Smooth muscle cell (in vitro differentiated cells): ENCODE measurements around the gene USP4. TPM values are rescaled to one million over a fixed set of nuclear protein-coding genes. Genes with fewer than 3 reads are reported as not detected.

ENCODE experiments used
- DNase-seq: peaks from one replicate; lab custom pipeline; 2025; ENCODE audit not compliant: unreplicated experiment; lab: John Stamatoyannopoulos, UW
- H2AFZ ChIP-seq: fragments of 200-600 bp; sonication (generic); 2 replicates; pipeline ENCODE4 v1.6.0; 2016; ENCODE audit warnings: antibody characterized with exemption, low read depth, mild to moderate bottlenecking
- H3F3A ChIP-seq: fragments of 200-600 bp; sonication (generic); 2 replicates; pipeline ENCODE4 v1.6.0; 2017; ENCODE audit warnings: antibody characterized with exemption, low read depth
- H3K27ac ChIP-seq: fragments of 200-600 bp; sonication (generic); 2 replicates; pipeline ENCODE4 v1.5.1; 2016; ENCODE audit warnings: low read depth, mild to moderate bottlenecking
- H3K27me3 ChIP-seq: fragments of 200-600 bp; sonication (generic); 2 replicates; pipeline ENCODE4 v1.6.1; 2016; ENCODE audit warnings: low read depth, mild to moderate bottlenecking
- H3K36me3 ChIP-seq: fragments of 200-600 bp; sonication (generic); 2 replicates; pipeline ENCODE4 v1.5.1; 2016; ENCODE audit warnings: low read depth
- H3K4me1 ChIP-seq: fragments of 200-600 bp; sonication (generic); 2 replicates; pipeline ENCODE4 v1.5.1; 2016; ENCODE audit warnings: low read depth
- H3K4me2 ChIP-seq: fragments of 200-600 bp; sonication (generic); 2 replicates; pipeline ENCODE4 v1.6.0; 2016; ENCODE audit warnings: mild to moderate bottlenecking
- H3K4me3 ChIP-seq: fragments of 200-600 bp; sonication (generic); 2 replicates; pipeline ENCODE4 v1.5.1; 2016; ENCODE audit warnings: mild to moderate bottlenecking
- H3K79me2 ChIP-seq: fragments of 200-600 bp; sonication (generic); 2 replicates; pipeline ENCODE4 v1.6.0; 2016; ENCODE audit warnings: low read depth, mild to moderate bottlenecking
- H3K9ac ChIP-seq: fragments of 200-600 bp; sonication (generic); 2 replicates; pipeline ENCODE4 v1.6.0; 2016; ENCODE audit warnings: low read depth
- H3K9me3 ChIP-seq: fragments of 200-600 bp; sonication (generic); replicated peaks from 2 replicates; pipeline ENCODE4 v1.5.1; 2016; ENCODE audit warnings: low read depth
- H4K20me1 ChIP-seq: fragments of 200-600 bp; sonication (generic); 2 replicates; pipeline ENCODE4 v1.6.0; 2016; ENCODE audit warnings: low read depth
- CTCF ChIP-seq: fragments of 200-600 bp; sonication (generic); IDR thresholded peaks from 2 replicates; pipeline ENCODE4 v1.5.1; 2017; ENCODE audit warnings: borderline replicate concordance, mild to moderate bottlenecking, antibody characterized with exemption; ENCODE audit not compliant: insufficient read depth, poor library complexity, severe bottlenecking
- WGBS: methylation state at CpG from one replicate; pipeline ENCODE4 v1.1.7; 2016; ENCODE audit warnings: low lambda C conversion rate; 5-methylcytosine and 5-hydroxymethylcytosine counted together
- polyA plus RNA-seq: library from polyadenylated mRNA; unstranded; fragments of >200 nt; fragmentation: Nextera tagmentation; extraction: Ambion mirVana; gene quantifications from 2 replicates; pipeline ENCODE4 v1.2.1, GENCODE V29; 2016
- total RNA-seq: library from RNA; depleted of rRNA; stranded (reverse); fragments of >200 nt; gene quantifications from 2 replicates; pipeline ENCODE4 v1.2.3, GENCODE V29; 2014

USP4 gene
- total and polyA plus RNA-seq, 2 experiments from 2014 or later: 25.6 to 28.3 TPM

GRCh38 chr3:49346797-49347251 lies 7.0 kb upstream of the USP4 start:
- H3K9ac ChIP-seq: no peak overlapping the region
- no peaks in the 10 kb centered on the region for H3K36me3 ChIP-seq
- DNase-seq: no peak
- no peak overlapping the region for H2AFZ ChIP-seq
- H3K27me3 ChIP-seq: no peaks in the 10 kb centered on the region
- H3K9me3 ChIP-seq: no peaks in the 10 kb centered on the region
- WGBS: 94% methylated on average over 6 of the region's 6 CpGs
- no peak overlapping the region for H3K4me3 ChIP-seq
- no peaks in the 10 kb centered on the region for H3K79me2 ChIP-seq
- no peak for TF ChIP-seq CTCF
- no peak overlapping the region for H3K27ac ChIP-seq
- no peaks in the 10 kb centered on the region for H3F3A ChIP-seq
- H4K20me1 ChIP-seq: no peaks in the 10 kb centered on the region
- H3K4me2 ChIP-seq: no peak overlapping the region
- no peaks in the 10 kb centered on the region for H3K4me1 ChIP-seq

- H3F3A ChIP-seq: no peaks in the 10 kb centered on the region
- no peak for DNase-seq
- no peak overlapping the region for H3K4me3 ChIP-seq
- no peak overlapping the region for H3K27ac ChIP-seq
- 97% methylated on average over 3 of the region's 3 CpGs for WGBS
- H2AFZ ChIP-seq: no peak overlapping the region
- peaks cover 15% of the 10 kb centered on the region for H3K79me2 ChIP-seq
- H3K9ac ChIP-seq: no peak overlapping the region
- no peak overlapping the region for H3K4me2 ChIP-seq
- no peaks in the 10 kb centered on the region for H3K27me3 ChIP-seq
- H3K4me1 ChIP-seq: peaks cover 10% of the 10 kb centered on the region
- H3K9me3 ChIP-seq: no peaks in the 10 kb centered on the region
- no peaks in the 10 kb centered on the region for H4K20me1 ChIP-seq
- H3K36me3 ChIP-seq: no peaks in the 10 kb centered on the region
- no peak for TF ChIP-seq CTCF
These were observed 3.3 kb upstream of the USP4 start for GRCh38 chr3:49343163-49343562.

GRCh38 chr3:49341996-49342395 lies 2.1 kb upstream of the USP4 start:
- no peaks in the 10 kb centered on the region for H3K27me3 ChIP-seq
- H3K9me3 ChIP-seq: no peaks in the 10 kb centered on the region
- H3K4me2 ChIP-seq: no peak overlapping the region
- no peak overlapping the region for H3K4me3 ChIP-seq
- no peak overlapping the region for H3K27ac ChIP-seq
- H4K20me1 ChIP-seq: no peaks in the 10 kb centered on the region
- no peak overlapping the region for H2AFZ ChIP-seq
- no peaks in the 10 kb centered on the region for H3F3A ChIP-seq
- 99% methylated on average over 6 of the region's 6 CpGs for WGBS
- TF ChIP-seq CTCF: no peak
- peaks cover 10% of the 10 kb centered on the region for H3K4me1 ChIP-seq
- no peak overlapping the region for H3K9ac ChIP-seq
- H3K36me3 ChIP-seq: no peaks in the 10 kb centered on the region
- no peak for DNase-seq
- peaks cover 27% of the 10 kb centered on the region for H3K79me2 ChIP-seq

- H4K20me1 ChIP-seq: peaks cover 4% of the 10 kb centered on the region
- peaks cover 47% of the 10 kb centered on the region for H3K79me2 ChIP-seq
- peak overlapping the region; percentile 87 for H3K4me2 ChIP-seq
- peaks cover 5% of the 10 kb centered on the region for H3K36me3 ChIP-seq
- no peaks in the 10 kb centered on the region for H3F3A ChIP-seq
- H3K4me3 ChIP-seq: peak overlapping the region; percentile 80
- H3K9ac ChIP-seq: peak overlapping the region; percentile 49
- H3K27ac ChIP-seq: peak overlapping the region; percentile 65
- WGBS: 4% methylated on average over 16 of the region's 17 CpGs
- peak overlapping the region; percentile 83 for H2AFZ ChIP-seq
- no peak for TF ChIP-seq CTCF
- no peaks in the 10 kb centered on the region for H3K27me3 ChIP-seq
- DNase-seq: peak; percentile 30
- no peaks in the 10 kb centered on the region for H3K9me3 ChIP-seq
- H3K4me1 ChIP-seq: peaks cover 10% of the 10 kb centered on the region
These were observed 292 bp downstream of the USP4 start for GRCh38 chr3:49339581-49339940.
